T47D (cell line): ENCODE measurements around the gene PPM1E.

ENCODE experiments used
- DNase-seq, 2 experiments: peaks; one replicate each; pipeline versions ENCODE4 v3.0.0 to v3.0.0-alpha.2; 2011 to 2012; ENCODE audit warnings: low read depth in 1 of 2, low spot score in 1 of 2
- JUND ChIP-seq: IDR thresholded peaks from 2 replicates; pipeline ENCODE4 v1.6.1; 2012; ENCODE audit warnings: low read depth
- in situ Hi-C: cut with HindIII; loops from 2 replicates; pipeline ENCODE4 v1.10.0; 2016; ENCODE audit warnings: low sequenced_read_pairs, low pct_unique_long_range_greater_than_20kb

PPM1E gene

DNA sequence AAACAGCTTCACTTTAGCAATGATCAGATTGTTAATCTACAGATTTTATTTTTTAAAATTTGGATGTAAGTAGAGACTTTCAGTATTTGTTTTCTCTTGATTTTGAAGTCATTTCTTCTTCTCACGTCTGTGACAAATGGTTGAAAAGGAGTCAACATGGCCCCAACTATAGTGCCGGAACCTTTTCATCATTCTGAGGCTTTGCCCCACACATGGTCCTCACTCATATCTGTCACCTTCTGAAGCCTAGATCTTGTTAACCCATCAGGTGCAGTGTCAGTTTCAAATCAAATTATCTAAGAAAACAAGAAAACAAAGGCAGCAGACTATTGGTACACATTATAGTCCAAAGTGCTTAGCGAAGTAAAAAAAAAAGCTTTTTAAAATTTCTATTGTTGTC, 227.0 kb downstream of the PPM1E start:
- DNase-seq = no peak
- in situ Hi-C loops = no loop called here
- no peak for TF ChIP-seq JUND

DNA sequence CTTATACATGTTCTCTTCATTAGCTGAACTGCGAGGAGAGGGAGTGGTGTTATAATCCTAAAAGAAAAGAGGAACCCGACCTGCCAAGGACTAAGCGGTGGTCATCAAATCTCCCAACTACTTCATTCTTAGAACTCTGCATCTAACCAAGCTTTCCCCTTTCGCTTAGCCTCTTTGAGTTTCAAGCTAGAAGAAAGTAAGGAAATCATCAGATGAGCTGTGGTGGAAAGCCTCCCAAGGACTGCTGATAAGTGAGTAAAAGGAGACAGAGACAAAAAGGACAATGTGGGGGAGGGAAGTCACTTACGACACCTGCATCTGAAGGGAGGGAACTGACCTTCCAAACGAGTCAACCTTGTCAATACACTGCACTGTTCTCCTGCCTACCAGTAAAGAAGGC, 229.7 kb downstream of the PPM1E start:
- in situ Hi-C loops = no loop called here
- no peak for TF ChIP-seq JUND
- no peak for DNase-seq

GRCh38 chr17:58985971-58986370, 230.3 kb downstream of the PPM1E start:
- in situ Hi-C loops = no loop called here
- TF ChIP-seq JUND = no peak
- DNase-seq = no peak

DNA sequence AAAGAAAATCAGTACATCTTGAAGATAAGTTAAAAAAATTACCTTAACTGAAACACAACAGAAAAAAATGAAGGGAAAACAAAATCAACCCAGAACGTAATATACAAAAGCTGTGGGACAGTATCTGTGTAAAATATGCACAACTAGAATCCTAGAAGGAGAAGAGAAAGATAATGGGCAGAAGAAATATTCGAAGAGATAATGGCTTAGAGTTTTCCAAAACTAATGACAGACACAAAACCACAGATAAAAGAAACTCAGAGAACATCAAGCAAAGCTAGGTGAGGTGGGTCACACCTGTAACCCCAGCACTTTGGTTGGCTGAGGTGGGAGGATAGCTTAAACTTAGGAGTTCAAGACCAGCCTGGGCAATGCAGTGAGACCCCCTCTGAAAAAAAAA, 234.0 kb downstream of the PPM1E start:
- in situ Hi-C loops = no loop called here
- no peak for TF ChIP-seq JUND
- no peak for DNase-seq

- in situ Hi-C loops = no loop called here
- TF ChIP-seq JUND = no peak
- DNase-seq = peak in 1 of 2 experiments; percentile 28
Measured at GRCh38 chr17:58991718-58992331, 236.2 kb downstream of the PPM1E start.

DNA sequence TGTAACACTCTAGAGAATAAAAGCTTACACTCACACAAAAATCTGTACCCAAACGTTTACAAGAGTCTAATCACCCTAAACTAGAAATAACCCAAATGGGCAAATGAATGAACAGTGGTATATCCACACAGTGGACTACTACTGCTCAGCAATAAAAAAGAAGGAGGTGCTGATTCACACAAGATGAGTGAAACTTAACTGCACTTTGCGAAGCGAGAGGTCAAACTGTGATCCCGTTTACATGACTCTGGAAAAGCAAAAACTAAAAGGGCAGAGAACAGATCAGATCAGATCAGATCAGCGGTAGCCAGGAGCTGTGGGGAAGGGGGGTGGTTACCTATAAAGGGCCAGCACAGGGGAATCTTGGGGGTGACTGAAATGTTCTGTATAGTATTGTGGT, 237.7 kb downstream of the PPM1E start:
- DNase-seq = no peak
- no peak for TF ChIP-seq JUND
- in situ Hi-C loops = no loop called here

GRCh38 chr17:58995247-58995940, 239.7 kb downstream of the PPM1E start:
- no peak for DNase-seq
- in situ Hi-C loops = no loop called here
- TF ChIP-seq JUND = no peak

DNA sequence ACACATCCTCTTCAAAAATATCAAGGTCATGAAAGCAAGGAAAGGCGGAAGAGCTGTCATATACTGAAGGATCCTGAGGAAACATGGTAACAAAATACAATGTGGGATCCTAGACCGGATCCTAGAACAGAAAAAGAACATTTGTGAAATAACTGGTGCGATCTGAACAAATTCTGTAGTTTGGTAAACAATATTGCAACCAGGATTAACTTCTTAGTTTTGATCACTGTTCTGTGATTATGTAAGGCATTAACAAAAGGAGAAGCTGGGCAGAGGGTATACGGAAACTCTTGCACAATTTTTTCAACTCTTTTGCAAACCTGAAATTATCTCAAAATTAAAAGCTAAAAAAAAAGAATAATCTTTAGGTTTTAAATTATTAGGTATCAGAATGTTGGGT, 241.3 kb downstream of the PPM1E start:
- no peak for TF ChIP-seq JUND
- DNase-seq = no peak
- in situ Hi-C loops = no loop called here

GRCh38 chr17:58997756-58998553, 242.3 kb downstream of the PPM1E start:
- in situ Hi-C loops = no loop called here
- no peak for TF ChIP-seq JUND
- no peak for DNase-seq

- TF ChIP-seq JUND = no peak
- in situ Hi-C loops = no loop called here
- no peak for DNase-seq
Measured at GRCh38 chr17:58998871-58999270, 243.2 kb downstream of the PPM1E start.

GRCh38 chr17:58999500-58999899, 243.8 kb downstream of the PPM1E start:
- no peak for DNase-seq
- no peak for TF ChIP-seq JUND
- in situ Hi-C loops = no loop called here

GRCh38 chr17:59000022-59000421, 244.4 kb downstream of the PPM1E start:
- no peak for DNase-seq
- in situ Hi-C loops = no loop called here
- no peak for TF ChIP-seq JUND

DNA sequence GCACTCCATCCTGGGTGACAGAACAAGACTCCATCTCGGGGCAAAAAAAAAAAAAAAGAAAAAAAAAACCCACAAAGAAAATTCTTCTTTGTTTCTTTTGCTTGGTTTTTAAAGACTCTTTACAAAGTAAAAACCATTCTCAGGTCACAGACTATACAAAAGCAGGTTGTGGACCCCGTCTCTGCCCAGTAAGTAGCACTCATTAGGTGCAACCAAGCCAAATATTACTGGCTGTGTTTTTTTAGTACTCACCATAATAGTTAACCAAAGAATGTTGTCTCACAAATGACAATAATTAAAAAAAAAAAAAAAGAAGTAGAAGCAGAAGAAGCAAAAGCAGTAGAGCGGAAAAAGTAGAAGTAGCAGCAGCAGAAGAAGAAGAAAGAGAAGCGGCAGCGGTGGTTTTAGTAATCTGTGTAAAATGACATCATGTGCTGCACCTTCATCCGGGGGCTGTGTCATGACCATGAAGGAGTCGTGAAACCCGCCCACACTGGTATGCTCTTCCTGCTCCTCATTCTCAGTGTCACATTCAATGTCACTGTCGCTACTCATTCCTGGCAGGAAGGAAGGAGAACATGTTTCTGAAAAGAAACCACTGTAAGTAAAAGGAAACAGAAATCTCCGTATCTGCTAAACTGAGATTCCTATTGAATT, 245.6 kb downstream of the PPM1E start:
- no peak for TF ChIP-seq JUND
- in situ Hi-C loops = no loop called here
- no peak for DNase-seq
